K562 (cell line): ENCODE measurements around the gene PCDHGB5. TPM values are rescaled to one million over a fixed set of nuclear protein-coding genes. Genes with fewer than 3 reads are reported as not detected.

Source experiments
- REST ChIP-seq, 2 experiments: fragments of 450-650 bp; formaldehyde crosslinking in 1 of 2; IDR thresholded peaks; 2 replicates each; pipeline versions ENCODE4 v1.4.0 to v1.6.1; 2014 to 2020; ENCODE audit warnings: mild to moderate bottlenecking in 2 of 2, borderline replicate concordance in 1 of 2, low read depth in 1 of 2
- polyA plus RNA-seq, 8 experiments: library from polyadenylated mRNA; depleted of rRNA in 4 of 8; stranded (reverse) in 5 of 8; unstranded in 3 of 8; fragments of >200 nt; fragmentation: Nextera tagmentation in 2 of 8; fragmentation: Illumina TruSeq in 1 of 8; extraction: Ambion mirVana in 2 of 8; extraction: Trizol in 1 of 8; gene quantifications; 2 replicates each; pipeline versions ENCODE4 v1.2.1 to v1.2.3, GENCODE V29; 2011 to 2014; ENCODE audit warnings: inconsistent platforms in 1 of 8, missing spikeins in 1 of 8
- total RNA-seq, 7 experiments: library from RNA; depleted of rRNA in 6 of 7; stranded (reverse); fragments of >200 nt in 6 of 7; fragmentation: Illumina TruSeq in 2 of 7; extraction: Trizol in 2 of 7; gene quantifications; 2 replicates each; pipeline versions ENCODE4 v1.2.1 to v1.2.3, GENCODE V29; 2011 to 2021; ENCODE audit warnings: low replicate concordance in 1 of 7

The PCDHGB5 gene
- total and polyA plus RNA-seq, 9 of the 15 experiments (the other 6 are each of a cell fraction or from before 2014, with no cell fraction given) = 0.05 to 0.29 (median 0.12) TPM; not detected in 2

- peak; percentile 33; the same call in 1 of the 2 replicates for TF ChIP-seq REST (IDR thresholded peaks at IDR 0.05; ENCODE audit: borderline replicate concordance)
- no peak for TF ChIP-seq REST (CRISPR knock-in tag; IDR thresholded peaks at IDR 0.05; ENCODE audit: low read depth)
These were observed 25.1 kb downstream of the PCDHGB5 start (continued) for GRCh38 chr5:141422742-141423291.
